ENCODE data around the gene FAM219A.
"Not testable (repeated sequence)": the region's sequence is repeated elsewhere in the genome, so short reads cannot be mapped to it uniquely, and the experiment has no call there.

Gene FAM219A

GRCh38 chr9:34484678-34485077 is 26.3 kb upstream of the FAM219A start:
- DNase-seq (ENCODE audit: low read depth): no peak

DNA sequence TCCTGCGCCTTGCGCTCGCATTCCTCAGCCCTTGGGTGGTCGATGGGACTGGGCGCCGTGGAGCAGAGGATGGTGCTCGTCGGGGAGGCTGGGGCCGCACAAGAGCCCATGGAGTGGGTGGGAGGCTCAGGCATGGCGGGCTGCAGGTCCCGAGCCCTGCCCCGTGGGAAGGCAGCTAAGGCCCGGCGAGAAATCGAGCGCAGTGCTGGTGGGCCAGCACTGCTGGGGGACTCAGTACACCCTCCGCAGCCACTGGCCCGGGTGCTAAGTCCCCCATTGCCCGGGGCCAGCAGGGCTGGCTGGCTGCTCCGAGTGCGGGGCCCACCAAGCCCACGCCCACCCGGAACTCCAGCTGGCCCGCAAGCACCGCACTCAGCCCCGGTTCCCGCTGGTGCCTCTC is 24.4 kb upstream of the FAM219A start:
- DNase-seq (ENCODE audit: low read depth): not testable (repeated sequence)

DNA sequence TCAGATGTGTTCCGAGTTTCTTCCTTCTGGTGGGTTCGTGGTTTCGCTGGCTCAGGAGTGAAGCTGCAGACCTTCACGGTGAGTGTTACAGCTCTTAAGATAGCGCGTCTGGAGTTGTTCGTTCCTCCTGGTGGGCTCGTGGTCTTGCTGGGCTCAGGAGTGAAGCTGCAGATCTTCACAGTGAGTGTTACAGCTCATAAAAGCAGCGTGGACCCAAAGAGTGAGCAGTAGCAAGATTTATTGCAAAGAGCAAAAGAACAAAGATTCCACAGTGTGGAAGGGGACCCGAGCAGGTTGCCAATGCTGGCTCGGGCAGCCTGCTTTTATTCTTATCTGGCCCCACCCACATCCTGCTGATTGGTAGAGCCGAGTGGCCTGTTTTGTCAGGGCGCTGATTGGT is 23.2 kb upstream of the FAM219A start:
- DNase-seq (ENCODE audit: low read depth): not testable (repeated sequence)

- no peak for DNase-seq (ENCODE audit: low read depth)
Measured at GRCh38 chr9:34479431-34479866, 21.1 kb upstream of the FAM219A start.

DNA sequence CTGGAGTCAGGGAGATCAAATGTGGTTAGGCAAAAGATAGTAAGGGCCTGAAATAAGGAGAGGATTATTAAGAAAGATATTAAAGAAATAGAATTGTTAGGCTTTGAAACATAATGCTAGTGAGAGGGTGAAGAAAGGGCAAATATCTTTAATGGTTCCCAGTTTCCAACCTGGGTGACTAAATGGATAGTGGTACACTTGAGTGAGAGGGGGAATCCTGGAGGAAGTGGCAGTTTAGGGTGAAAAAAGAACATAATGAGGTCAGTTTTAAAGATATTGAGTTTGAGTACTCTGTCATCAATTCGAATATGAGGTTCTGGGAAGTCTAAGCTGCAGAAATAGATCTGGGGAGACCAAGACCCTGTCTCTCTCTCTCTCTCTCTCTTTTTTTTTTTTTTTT is 19.2 kb upstream of the FAM219A start:
- DNase-seq (ENCODE audit: low read depth): no peak

GRCh38 chr9:34475097-34475496 is 16.7 kb upstream of the FAM219A start:
- no peak for DNase-seq (ENCODE audit: low read depth)

DNA sequence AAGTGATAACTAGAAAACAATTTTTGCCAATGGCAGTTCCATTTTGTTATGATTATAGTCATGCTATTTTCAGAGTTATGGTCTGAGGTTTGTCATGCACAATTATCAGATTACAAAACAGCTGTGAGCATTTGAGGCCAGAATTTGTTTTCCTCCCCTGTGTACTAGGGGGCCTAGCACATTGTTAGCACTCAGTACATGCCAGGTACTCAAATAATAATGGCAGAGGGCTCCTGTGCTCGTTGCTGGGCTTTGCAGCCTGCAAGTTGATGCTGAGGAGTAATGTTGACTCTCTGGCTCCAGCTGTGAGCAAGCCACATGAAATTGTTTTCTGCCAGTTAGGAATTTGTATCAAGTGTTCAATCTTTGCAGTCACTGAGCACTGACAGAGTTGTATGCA is 7.1 kb upstream of the FAM219A start:
- no peak for DNase-seq (ENCODE audit: low read depth)

GRCh38 chr9:34464571-34464970 is 6.2 kb upstream of the FAM219A start:
- no peak for DNase-seq (ENCODE audit: low read depth)

GRCh38 chr9:34463901-34464232 is 5.5 kb upstream of the FAM219A start:
- no peak for DNase-seq (ENCODE audit: low read depth)

GRCh38 chr9:34463098-34463900 is 4.9 kb upstream of the FAM219A start:
- no peak for DNase-seq (ENCODE audit: low read depth)

DNA sequence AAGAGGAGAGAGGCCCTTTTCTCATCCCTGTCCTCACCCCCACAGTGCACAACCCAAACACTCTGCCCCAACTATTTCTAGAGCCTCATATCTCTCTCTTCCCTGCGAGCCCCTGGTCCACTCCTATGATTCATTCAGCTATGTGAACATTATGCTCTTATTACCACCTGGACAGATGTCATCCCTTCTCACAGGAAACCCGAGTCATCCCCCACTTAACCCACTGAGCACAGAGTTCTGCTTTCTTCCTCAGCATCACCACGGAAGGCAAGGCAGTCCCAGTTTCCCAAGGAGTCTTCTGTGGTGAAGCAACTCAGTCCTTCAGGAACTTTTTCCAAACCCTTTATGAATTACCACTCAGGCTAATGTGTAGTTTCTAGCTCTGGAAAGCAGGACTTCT is 1.6 kb upstream of the FAM219A start:
- no peak for DNase-seq (ENCODE audit: low read depth)

DNA sequence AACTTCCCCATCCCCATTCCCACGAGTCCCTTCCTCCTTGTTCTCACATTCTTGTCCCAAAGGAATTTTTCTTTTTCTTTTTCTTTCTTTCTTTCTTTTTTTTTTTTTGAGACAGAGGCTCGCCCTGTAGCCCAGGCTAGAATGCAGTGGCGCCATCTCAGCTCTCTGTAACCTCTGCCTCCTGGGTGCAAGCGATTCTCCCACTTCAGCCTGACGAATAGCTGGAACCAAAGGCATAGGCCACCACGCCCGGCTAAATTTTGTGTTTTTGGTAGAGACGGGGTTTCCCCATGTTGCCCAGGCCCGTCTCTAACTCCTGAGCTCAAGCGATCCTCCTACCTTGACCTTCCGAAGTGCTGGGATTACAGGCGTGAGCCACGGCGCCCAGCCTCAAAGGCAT is 986 bp upstream of the FAM219A start:
- DNase-seq (ENCODE audit: low read depth): no peak

DNA sequence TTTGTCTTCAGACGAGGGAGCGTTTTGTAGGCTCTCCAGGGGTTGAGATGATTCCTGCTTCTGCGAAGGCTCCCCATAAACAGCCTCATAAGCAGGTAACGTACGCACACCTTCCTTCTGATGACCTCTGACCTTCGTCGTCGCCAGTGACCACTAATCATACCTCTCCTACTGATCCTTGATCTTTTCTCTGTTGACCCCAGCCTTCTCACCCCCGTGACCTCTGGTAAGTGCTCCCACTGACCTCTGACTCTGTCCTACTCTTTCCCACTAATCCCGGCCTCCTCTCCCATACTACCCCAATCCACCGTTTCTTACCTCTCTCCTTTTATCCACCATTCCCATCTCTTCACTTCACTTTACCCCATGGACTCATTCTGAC is 580 bp upstream of the FAM219A start:
- no peak for DNase-seq (ENCODE audit: low read depth)

DNA sequence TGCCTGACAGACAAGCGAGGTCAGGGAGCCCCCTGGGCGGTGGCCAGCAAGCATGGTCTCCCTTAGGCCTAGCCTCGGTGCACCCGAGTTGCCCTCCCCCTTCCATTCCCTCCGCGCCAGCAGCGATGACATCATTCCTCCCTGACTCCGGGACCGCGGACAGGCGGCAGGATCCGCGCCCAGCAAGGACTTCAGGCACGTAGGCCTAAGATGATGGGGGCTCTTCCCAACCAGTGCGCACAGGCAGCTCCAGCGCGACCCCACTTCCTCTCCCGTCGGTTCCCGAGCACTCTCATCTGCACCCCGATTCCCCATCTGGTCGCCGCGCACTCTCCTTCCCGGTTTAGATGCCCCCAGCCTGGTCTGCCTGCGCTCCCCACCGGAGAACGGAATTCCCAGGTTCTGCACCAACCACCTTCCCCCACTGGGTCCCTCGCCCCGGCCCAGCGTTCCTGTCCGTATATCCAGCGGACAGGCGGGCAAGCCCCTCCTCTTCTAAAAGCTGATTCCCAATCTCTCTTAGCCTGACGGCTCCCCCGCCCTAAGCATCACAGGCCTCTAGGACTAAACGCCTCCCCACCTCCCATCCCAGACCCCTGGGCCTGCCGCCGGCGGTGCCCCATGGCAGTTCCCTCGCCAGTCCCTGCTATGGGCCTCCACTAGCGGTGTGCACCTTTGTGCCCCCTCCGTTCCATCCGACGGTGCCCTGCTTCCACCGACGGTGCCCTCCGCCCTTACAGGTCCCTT is 931 bp downstream of the FAM219A start:
- no peak for DNase-seq (ENCODE audit: low read depth)

DNA sequence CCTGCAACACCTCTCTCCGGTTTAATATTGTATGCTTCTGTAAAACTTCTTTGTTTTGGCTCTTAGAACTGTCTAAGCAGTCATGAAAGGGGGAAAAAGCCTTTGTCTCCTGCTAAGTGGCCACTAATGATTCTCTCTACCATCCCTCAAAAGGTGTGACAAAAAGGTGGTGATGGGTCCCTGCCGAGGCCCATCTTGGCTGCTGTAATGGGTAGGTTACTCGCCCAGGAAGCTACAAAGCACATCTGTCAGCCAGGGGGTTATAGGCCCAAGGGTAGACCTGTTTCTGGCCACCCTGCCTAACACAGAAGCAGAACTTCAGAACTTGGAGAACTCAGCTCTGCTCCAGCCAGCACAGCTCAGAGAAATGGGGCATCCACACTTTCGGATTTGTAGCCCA is 1.6 kb downstream of the FAM219A start:
- no peak for DNase-seq (ENCODE audit: low read depth)

- no peak for DNase-seq (ENCODE audit: low read depth)
Measured at GRCh38 chr9:34456151-34456550, 2.2 kb downstream of the FAM219A start.

GRCh38 chr9:34454571-34455065 is 3.8 kb downstream of the FAM219A start:
- no peak for DNase-seq (ENCODE audit: low read depth)

DNA sequence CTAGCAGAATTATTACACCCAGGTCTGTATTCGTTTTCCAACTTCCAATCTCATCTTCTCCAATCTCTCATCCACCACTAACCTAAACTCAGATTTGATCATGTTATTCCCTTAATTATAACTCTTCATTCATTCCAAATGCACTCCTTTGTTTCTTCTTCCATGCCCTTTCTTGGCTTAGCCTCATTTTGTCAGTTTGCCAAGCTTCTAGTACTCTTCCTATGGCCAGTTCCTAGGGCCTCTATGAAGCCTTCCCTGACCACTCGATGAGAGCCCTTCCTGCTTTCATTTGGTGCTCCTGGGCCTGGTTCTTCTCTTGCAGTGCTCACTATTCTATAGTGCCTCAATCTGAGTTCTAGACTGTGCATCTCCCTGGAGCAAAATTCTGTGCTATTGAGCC is 5.8 kb downstream of the FAM219A start:
- DNase-seq (ENCODE audit: low read depth): no peak

DNA sequence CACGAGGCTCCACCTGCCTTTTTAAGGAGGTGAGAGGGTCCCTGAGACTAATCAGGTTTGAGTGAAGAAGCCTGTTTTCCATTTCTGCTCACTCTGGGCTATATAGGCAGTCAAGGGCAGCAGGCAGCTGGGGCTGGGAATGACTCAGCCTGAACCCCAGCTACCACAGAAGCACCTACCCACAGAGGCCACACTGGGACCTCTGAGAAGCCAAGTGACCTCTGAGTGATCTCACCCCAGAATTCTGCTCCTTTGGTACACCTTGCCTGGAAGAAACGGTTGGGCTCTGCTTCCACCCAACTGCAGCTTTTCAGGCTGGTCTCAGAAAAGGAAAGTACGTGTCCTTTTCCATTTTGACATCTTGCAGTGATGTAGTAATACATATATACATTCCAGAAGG is 6.8 kb downstream of the FAM219A start:
- no peak for DNase-seq (ENCODE audit: low read depth)

DNA sequence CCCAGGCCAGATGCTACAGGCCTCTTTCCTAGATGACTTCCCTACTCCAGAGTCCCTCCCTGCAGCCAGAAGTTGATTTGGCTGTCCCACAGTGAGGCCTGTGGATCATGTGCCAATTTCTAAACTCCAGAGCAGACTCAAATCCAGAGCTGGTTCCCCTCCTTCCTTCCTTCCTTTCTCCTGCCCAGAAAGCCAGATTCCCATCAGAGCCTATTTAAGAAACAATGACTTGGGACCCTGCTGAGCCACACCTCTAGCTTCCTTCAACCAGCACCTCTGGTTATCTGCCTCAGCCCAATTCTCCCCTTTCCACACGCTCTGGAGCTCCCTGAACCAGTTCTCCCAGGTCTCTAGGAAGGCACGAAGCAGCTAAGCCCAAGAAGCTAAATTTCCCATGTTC is 7.2 kb downstream of the FAM219A start:
- no peak for DNase-seq (ENCODE audit: low read depth)

GRCh38 chr9:34450644-34451043 is 7.7 kb downstream of the FAM219A start:
- no peak for DNase-seq (ENCODE audit: low read depth)

DNA sequence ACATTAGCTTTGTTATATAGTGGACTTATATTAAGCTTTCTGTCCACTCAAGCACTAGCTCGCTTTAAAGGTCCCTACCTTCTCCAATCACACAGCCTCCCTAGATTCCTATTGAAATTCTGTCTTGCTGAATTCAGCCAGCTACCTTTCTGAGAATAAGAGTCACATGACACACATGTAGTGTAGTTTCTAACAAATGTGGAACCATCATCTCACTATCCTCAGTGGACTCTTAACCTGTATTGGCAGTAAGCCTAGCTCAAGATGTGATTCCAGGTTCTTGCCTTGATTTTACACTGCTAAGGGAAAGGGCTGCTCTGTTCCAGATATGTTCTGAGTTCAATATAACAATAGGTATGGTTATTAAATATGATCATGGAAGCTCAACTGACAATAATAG is 11.4 kb downstream of the FAM219A start:
- DNase-seq (ENCODE audit: low read depth): no peak

GRCh38 chr9:34446468-34446891 is 11.9 kb downstream of the FAM219A start:
- no peak for DNase-seq (ENCODE audit: low read depth)

- DNase-seq (ENCODE audit: low read depth): no peak
Measured at GRCh38 chr9:34443976-34444375, 14.4 kb downstream of the FAM219A start.
